Endothelial cell of umbilical vein (primary cell): ENCODE measurements around the gene PRM3. TPM values are rescaled to one million over a fixed set of nuclear protein-coding genes. Genes with fewer than 3 reads are reported as not detected.

Source experiments
- BruUV-seq: library from RNA; stranded (reverse); fragments of 400-500 nt; replicated peaks from 2 replicates; lab custom pipeline; 2021; lab: Mats Ljungman, UMichigan
- CTCF ChIA-PET: fragments of 300-600, 350-600 bp; sonication (Branson Sonifier 250); formaldehyde crosslinking; loops from one replicate; lab custom pipeline; 2021; ENCODE audit warnings: antibody characterized with exemption, inconsistent platforms; lab: Charles Lee
- POLR2A ChIA-PET: fragments of 300-600, 350-600 bp; sonication (Branson Sonifier 250); formaldehyde crosslinking; loops from one replicate; lab custom pipeline; 2021; ENCODE audit warnings: antibody characterized with exemption, inconsistent platforms; lab: Charles Lee
- DNase-seq: peaks from one replicate; pipeline ENCODE4 v3.0.0-alpha.2; 2011; ENCODE audit warnings: low read depth, low spot score
- FAIRE-seq: peaks from 2 replicates; lab custom pipeline; 2011; peaks lifted over from hg19 to GRCh38; lab: Jason Lieb, UNC
- H2AFZ ChIP-seq: 2 replicates; pipeline ENCODE4 v1.6.0; 2012; ENCODE audit warnings: low read depth, low read length, control low read depth, inconsistent platforms
- H3K27ac ChIP-seq: 2 replicates; pipeline ENCODE4 v1.5.1; 2011; ENCODE audit warnings: low read depth, mild to moderate bottlenecking, control low read depth, low read length, moderate library complexity; ENCODE audit not compliant: insufficient read depth
- H3K27me3 ChIP-seq, 2 experiments: 2 replicates each; pipeline versions ENCODE4 v1.6.0 to v1.6.1; 2011; ENCODE audit warnings: low read length in 2 of 2, mixed read lengths in 1 of 2; ENCODE audit not compliant: control insufficient read depth in 2 of 2, insufficient read depth in 2 of 2
- H3K36me3 ChIP-seq, 2 experiments: 2 replicates in 1 of 2; 3 replicates in 1 of 2; pipeline ENCODE4 v1.5.1; 2011; ENCODE audit warnings: low read length in 2 of 2, mild to moderate bottlenecking in 1 of 2, moderate library complexity in 1 of 2; ENCODE audit not compliant: control insufficient read depth in 2 of 2, insufficient read depth in 2 of 2; ENCODE audit errors: extremely low read depth in 1 of 2
- H3K4me1 ChIP-seq: 3 replicates; pipeline ENCODE4 v1.5.1; 2011; ENCODE audit warnings: mild to moderate bottlenecking, low read length; ENCODE audit not compliant: control insufficient read depth, insufficient read depth; ENCODE audit errors: extremely low read depth
- H3K4me2 ChIP-seq: 2 replicates; pipeline ENCODE4 v1.6.1; 2011; ENCODE audit warnings: low read length, control low read depth, mixed read lengths; ENCODE audit not compliant: insufficient read depth
- H3K4me3 ChIP-seq, 3 experiments: fragments of 200-600 bp in 1 of 3; sonication (generic), shearing (Covaris generic) in 1 of 3; replicated peaks in 1 of 3; 2 replicates each; pipeline ENCODE4 v1.5.1; 2011 to 2016; ENCODE audit warnings: control low read depth in 3 of 3, low read length in 3 of 3, mild to moderate bottlenecking in 2 of 3, inconsistent platforms in 1 of 3, low read depth in 1 of 3, moderate library complexity in 1 of 3; ENCODE audit not compliant: insufficient read depth in 1 of 3
- H3K79me2 ChIP-seq: 2 replicates; pipeline ENCODE4 v1.6.0; 2012; ENCODE audit warnings: low read length, inconsistent platforms; ENCODE audit not compliant: control insufficient read depth, insufficient read depth
- H3K9ac ChIP-seq: replicated peaks from 2 replicates; pipeline ENCODE3; 2011; ENCODE audit warnings: low read length, control low read depth; ENCODE audit not compliant: insufficient read depth; ENCODE audit errors: extremely low read depth
- H3K9me1 ChIP-seq: replicated peaks from 3 replicates; pipeline ENCODE4 v1.6.0; 2011; ENCODE audit warnings: mild to moderate bottlenecking, low read length; ENCODE audit not compliant: control insufficient read depth, insufficient read depth; ENCODE audit errors: extremely low read depth
- H3K9me3 ChIP-seq: replicated peaks from 2 replicates; pipeline ENCODE4 v1.5.1; 2012; ENCODE audit warnings: low read length, inconsistent platforms; ENCODE audit not compliant: control insufficient read depth, insufficient read depth
- H4K20me1 ChIP-seq: replicated peaks from 2 replicates; pipeline ENCODE3; 2011; ENCODE audit warnings: mild to moderate bottlenecking, low read length; ENCODE audit not compliant: control insufficient read depth, insufficient read depth; ENCODE audit errors: extremely low read depth
- CTCF ChIP-seq, 2 donors: IDR thresholded peaks; 1 replicate in 1 of 2; 2 replicates in 1 of 2; pipeline ENCODE4 v1.5.1; 2011; ENCODE audit warnings: low read length in 2 of 2, mild to moderate bottlenecking in 2 of 2, moderate library complexity in 2 of 2, control low read depth in 1 of 2, inconsistent platforms in 1 of 2, low read depth in 1 of 2; ENCODE audit not compliant: insufficient read depth in 1 of 2; ENCODE audit errors: extremely low read depth in 1 of 2
- EZH2 ChIP-seq: IDR thresholded peaks from 2 replicates; pipeline ENCODE4 v1.6.1; 2012; ENCODE audit warnings: borderline replicate concordance, low read depth, mild to moderate bottlenecking, moderate library complexity, low read length, inconsistent platforms; ENCODE audit not compliant: severe bottlenecking
- FOS ChIP-seq: IDR thresholded peaks from 2 replicates; pipeline ENCODE4 v1.6.1; 2011; ENCODE audit warnings: mild to moderate bottlenecking, low read length, moderate library complexity, borderline replicate concordance; ENCODE audit not compliant: insufficient read depth
- GATA2 ChIP-seq: IDR thresholded peaks from 2 replicates; pipeline ENCODE4 v1.7.0; 2011; ENCODE audit warnings: low read depth, mild to moderate bottlenecking, moderate library complexity, mixed read lengths, low read length; ENCODE audit not compliant: insufficient read length, insufficient read depth
- JUN ChIP-seq: IDR thresholded peaks from 2 replicates; pipeline ENCODE4 v1.6.1; 2011; ENCODE audit warnings: borderline replicate concordance, low read depth; ENCODE audit not compliant: insufficient read length, insufficient read depth
- MAX ChIP-seq: IDR thresholded peaks from 2 replicates; pipeline ENCODE4 v1.6.1; 2011; ENCODE audit not compliant: insufficient read depth, insufficient read length
- MYC ChIP-seq: IDR thresholded peaks from one replicate; pipeline ENCODE4 v1.6.1; 2011; ENCODE audit warnings: mild to moderate bottlenecking, low read depth, low read length
- POLR2A ChIP-seq: IDR thresholded peaks from 2 replicates; pipeline ENCODE4 v1.6.1; 2012; ENCODE audit warnings: low read depth, mild to moderate bottlenecking, control low read depth, low read length
- POLR2AphosphoS5 ChIP-seq: IDR thresholded peaks from 2 replicates; pipeline ENCODE4 v1.6.1; 2012; ENCODE audit warnings: low read depth, mild to moderate bottlenecking, control low read depth, low read length, moderate library complexity; ENCODE audit not compliant: insufficient read depth
- dilution Hi-C: fragments of 300-500 bp; cut with MboI; formaldehyde crosslinking; loops from one replicate; pipeline ENCODE4 v1.15.0; 2019; ENCODE audit warnings: low sequenced_read_pairs; ENCODE audit not compliant: extremely low pct_ligation_motif_present
- intact Hi-C: fragments of 100-400 bp; cut with micrococcal nuclease; formaldehyde crosslinking; loops from one replicate; pipeline ENCODE4 v1.10.0; 2022
- polyA plus RNA-seq, 4 experiments: library from polyadenylated mRNA; depleted of rRNA in 3 of 4; stranded (reverse) in 3 of 4; unstranded in 1 of 4; fragments of >200 nt; gene quantifications; 2 replicates each; pipeline versions ENCODE4 v1.2.1 to v1.2.3, GENCODE V29; 2011 to 2012; ENCODE audit warnings: missing spikeins in 1 of 4
- total RNA-seq: library from RNA; stranded (reverse); gene quantifications from 2 replicates; pipeline ENCODE4 v1.2.3, GENCODE V29; 2021

Gene PRM3
- total and polyA plus RNA-seq, 2 donors (not counting 3 experiments of a cell fraction or from before 2014, with no cell fraction given), result not detected

GRCh38 chr16:11233727-11234376, 39.6 kb downstream of the PRM3 start:
- H3K79me2 ChIP-seq, result no peaks in the 10 kb centered on the region
- H3K9ac ChIP-seq, result no peak overlapping the region
- ChIA-PET POLR2A (no interaction called here), CTCF (no interaction called here)
- intact Hi-C loops (no loop called here), dilution Hi-C loops (no loop called here)
- DNase-seq (no peak), FAIRE-seq (no peak)
- H3K36me3 ChIP-seq, result no peaks in the 10 kb centered on the region
- no peak overlapping the region for H2AFZ ChIP-seq
- H3K9me1 ChIP-seq, result no peaks in the 10 kb centered on the region
- H4K20me1 ChIP-seq, result no peaks in the 10 kb centered on the region
- no peaks in the 10 kb centered on the region for H3K4me1 ChIP-seq
- H3K9me3 ChIP-seq, result no peaks in the 10 kb centered on the region
- BruUV-seq, result no TSS peak
- H3K4me3 ChIP-seq, result no peak overlapping the region
- no peak for TF ChIP-seq GATA2
- no peak for TF ChIP-seq POLR2A
- TF ChIP-seq EZH2, result no peak
- no peak overlapping the region for H3K27ac ChIP-seq
- H3K4me2 ChIP-seq, result no peak overlapping the region
- no peaks in the 10 kb centered on the region for H3K27me3 ChIP-seq

GRCh38 chr16:11232852-11233726, 40.3 kb downstream of the PRM3 start:
- Histone ChIP-seq H3K79me2 (no peaks in the 10 kb centered on the region), H3K9me1 (no peaks in the 10 kb centered on the region), H3K4me3 (no peak overlapping the region), H3K4me1 (no peaks in the 10 kb centered on the region), H2AFZ (peak overlapping the region; percentile 85), H3K36me3 (no peaks in the 10 kb centered on the region), H3K9me3 (no peaks in the 10 kb centered on the region), H3K27ac (no peak overlapping the region), H3K4me2 (no peak overlapping the region), H3K27me3 (no peaks in the 10 kb centered on the region), H3K9ac (no peak overlapping the region), H4K20me1 (no peaks in the 10 kb centered on the region)
- no peak for TF ChIP-seq GATA2
- TF ChIP-seq MAX, result no peak
- no peak for TF ChIP-seq CTCF (IDR thresholded peaks at IDR 0.05; ENCODE audit: extremely low read depth in 1 of 2, insufficient read depth in 1 of 2, low read depth in 1 of 2, low read length in 2 of 2)
- no peak for TF ChIP-seq JUN
- no peak for TF ChIP-seq FOS
- no peak for TF ChIP-seq EZH2
- TF ChIP-seq POLR2A, result no peak
- no peak for TF ChIP-seq MYC
- TF ChIP-seq POLR2AphosphoS5, result no peak
- no TSS peak for BruUV-seq
- DNase-seq (no peak), FAIRE-seq (no peak)
- intact Hi-C loops (no loop called here), dilution Hi-C loops (no loop called here)
- ChIA-PET POLR2A (no interaction called here), CTCF (no interaction called here)
